Amniotic epithelial cell (primary cell): ENCODE results near the gene GJC1.
"Not testable (repeated sequence)": the region's sequence is repeated elsewhere in the genome, so short reads cannot be mapped to it uniquely, and the experiment has no call there.

Experiments
- DNase-seq: peaks from one replicate; pipeline ENCODE4 v3.0.0-alpha.2; 2010; ENCODE audit warnings: low read depth

The GJC1 gene

DNA sequence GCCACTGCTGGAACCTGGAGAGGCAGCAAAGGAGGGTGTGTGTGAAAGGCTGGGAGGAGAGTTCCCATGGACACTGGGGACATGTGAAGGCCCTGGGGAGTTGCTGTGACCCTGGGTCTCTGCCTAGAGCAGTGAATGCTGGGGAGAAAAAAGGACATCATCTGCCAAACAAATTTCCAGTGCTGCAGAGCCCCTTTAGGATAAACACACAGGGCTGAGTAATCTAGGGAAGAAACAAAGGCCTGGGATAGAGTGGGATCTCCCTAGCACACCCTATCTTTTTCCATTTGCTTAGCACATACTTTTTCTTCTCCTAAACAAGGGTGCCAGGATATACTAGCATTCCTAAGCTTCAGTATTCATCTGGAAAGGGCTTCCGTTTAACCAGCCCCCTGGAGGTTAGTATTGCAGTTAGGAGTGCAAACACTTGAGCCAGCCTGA lies 14.3 kb upstream of the GJC1 start:
- DNase-seq = peak; percentile 10

- no peak for DNase-seq
Measured at GRCh38 chr17:44842748-44843147, 12.7 kb upstream of the GJC1 start.

GRCh38 chr17:44840936-44841335 lies 10.8 kb upstream of the GJC1 start:
- no peak for DNase-seq

- no peak for DNase-seq
Measured at GRCh38 chr17:44840274-44840673, 10.2 kb upstream of the GJC1 start.

- DNase-seq = no peak
Measured at GRCh38 chr17:44837196-44837595, 7.1 kb upstream of the GJC1 start.

- no peak for DNase-seq
Measured at GRCh38 chr17:44832805-44833204, 2.7 kb upstream of the GJC1 start.

- no peak for DNase-seq
Measured at GRCh38 chr17:44831371-44831770, 1.3 kb upstream of the GJC1 start.

GRCh38 chr17:44830359-44831288 lies 537 bp upstream of the GJC1 start:
- DNase-seq = peak; percentile 41

- DNase-seq = peak; percentile 26
Measured at GRCh38 chr17:44828919-44829522, 1.1 kb downstream of the GJC1 start.

GRCh38 chr17:44827863-44828262 lies 2.2 kb downstream of the GJC1 start:
- DNase-seq = no peak

DNA sequence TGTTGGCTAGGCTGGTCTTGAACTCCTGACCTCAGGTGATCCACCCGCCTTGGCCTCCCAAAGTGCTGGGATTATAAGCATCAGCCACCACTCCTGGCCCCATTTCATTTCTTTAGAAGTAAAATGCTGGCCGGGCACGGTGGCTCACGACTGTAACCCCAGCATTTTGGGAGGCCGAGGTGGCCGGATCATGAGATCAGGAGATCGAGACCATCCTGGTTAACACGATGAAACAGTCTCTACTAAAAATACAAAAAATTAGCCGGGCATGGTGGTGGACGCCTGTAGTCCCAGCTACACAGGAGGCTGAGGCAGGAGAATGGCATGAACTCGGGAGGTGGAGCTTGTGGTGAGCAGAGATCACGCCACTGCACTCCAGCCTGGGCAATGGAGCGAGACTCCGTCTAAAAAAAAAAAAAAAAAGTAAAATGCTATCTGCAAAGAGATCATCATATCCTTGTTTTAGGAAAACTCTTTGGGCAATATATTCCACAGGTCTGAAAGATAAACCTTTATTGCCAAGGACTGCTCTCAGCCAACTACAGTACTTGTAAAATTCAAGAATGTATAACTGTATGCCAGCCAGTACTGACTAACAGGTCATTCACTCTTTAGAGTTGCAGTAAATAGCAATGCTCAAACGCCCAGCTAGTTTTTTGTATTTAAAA lies 3.8 kb downstream of the GJC1 start:
- DNase-seq = no peak

- not testable (repeated sequence) for DNase-seq
Measured at GRCh38 chr17:44825236-44825635, 4.9 kb downstream of the GJC1 start.

GRCh38 chr17:44820631-44821212 lies 9.4 kb downstream of the GJC1 start:
- DNase-seq = peak; percentile 81

GRCh38 chr17:44818508-44818907 lies 11.6 kb downstream of the GJC1 start:
- DNase-seq = not testable (repeated sequence)

DNA sequence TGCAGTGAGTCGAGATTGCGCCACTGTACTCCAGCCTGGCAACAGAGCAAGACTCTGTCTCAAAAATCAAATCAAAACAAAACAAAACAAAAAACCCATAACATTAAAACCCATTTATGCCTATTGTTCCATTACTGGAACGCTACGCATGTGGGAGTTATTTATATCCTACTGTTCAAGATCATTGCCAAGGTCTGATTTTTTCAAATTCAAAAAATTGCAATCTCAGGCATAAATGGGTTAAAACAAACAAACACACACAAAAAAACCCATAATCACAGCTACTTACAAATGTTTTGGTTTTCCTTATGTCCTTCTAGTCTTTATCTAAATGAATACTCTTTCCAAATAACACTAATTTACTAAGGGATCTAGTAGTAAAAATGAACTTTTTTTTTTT lies 17.8 kb downstream of the GJC1 start:
- DNase-seq = no peak

- DNase-seq = not testable (repeated sequence)
Measured at GRCh38 chr17:44808656-44809388, 21.3 kb downstream of the GJC1 start.

DNA sequence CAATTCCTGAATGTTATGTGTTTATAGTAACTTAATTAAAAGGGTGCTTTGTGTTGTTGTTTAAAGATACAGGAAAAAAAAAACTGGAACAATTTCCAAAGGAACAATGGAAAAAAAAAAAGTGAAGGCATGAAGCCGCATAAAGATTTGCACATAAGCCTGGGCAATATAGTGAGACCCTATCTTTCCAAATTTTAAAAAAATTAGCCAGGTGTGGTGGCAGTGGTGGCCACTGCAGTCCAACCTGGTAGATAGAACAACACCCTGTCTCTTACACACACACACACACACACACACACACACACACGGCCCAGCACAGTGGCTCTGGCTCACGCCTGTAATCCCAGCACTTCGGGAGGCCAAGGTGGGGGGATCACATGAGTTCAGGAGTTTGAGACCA lies 21.9 kb downstream of the GJC1 start:
- no peak for DNase-seq

DNA sequence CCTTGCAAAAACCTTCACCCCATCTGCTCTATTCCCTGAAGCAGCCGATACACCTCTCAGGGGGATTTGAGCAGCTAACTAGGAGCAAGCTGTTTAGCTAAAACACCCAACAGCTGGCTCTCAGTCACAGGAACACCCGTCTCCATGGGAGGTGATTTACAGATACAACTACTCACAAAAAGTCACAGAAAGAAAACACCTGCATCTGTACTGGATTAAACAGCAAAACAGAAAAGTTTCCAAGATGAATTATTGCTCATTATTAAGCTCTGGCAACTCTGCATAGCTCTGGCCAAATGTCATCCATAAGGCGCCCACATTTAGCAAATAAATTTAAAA lies 22.3 kb downstream of the GJC1 start:
- no peak for DNase-seq

- DNase-seq = no peak
Measured at GRCh38 chr17:44807093-44807816, 22.8 kb downstream of the GJC1 start.

- DNase-seq = peak; percentile 87
Measured at GRCh38 chr17:44804302-44805089, 25.6 kb downstream of the GJC1 start.
